ENCODE data around the gene AGPAT4.

- no peak for TF ChIP-seq EZH2 (IDR thresholded peaks at IDR 0.05; ENCODE audit: borderline replicate concordance)
- TF ChIP-seq, protein P1, sequence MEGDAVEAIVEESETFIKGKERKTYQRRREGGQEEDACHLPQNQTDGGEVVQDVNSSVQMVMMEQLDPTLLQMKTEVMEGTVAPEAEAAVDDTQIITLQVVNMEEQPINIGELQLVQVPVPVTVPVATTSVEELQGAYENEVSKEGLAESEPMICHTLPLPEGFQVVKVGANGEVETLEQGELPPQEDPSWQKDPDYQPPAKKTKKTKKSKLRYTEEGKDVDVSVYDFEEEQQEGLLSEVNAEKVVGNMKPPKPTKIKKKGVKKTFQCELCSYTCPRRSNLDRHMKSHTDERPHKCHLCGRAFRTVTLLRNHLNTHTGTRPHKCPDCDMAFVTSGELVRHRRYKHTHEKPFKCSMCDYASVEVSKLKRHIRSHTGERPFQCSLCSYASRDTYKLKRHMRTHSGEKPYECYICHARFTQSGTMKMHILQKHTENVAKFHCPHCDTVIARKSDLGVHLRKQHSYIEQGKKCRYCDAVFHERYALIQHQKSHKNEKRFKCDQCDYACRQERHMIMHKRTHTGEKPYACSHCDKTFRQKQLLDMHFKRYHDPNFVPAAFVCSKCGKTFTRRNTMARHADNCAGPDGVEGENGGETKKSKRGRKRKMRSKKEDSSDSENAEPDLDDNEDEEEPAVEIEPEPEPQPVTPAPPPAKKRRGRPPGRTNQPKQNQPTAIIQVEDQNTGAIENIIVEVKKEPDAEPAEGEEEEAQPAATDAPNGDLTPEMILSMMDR (IDR thresholded peaks at IDR 0.05; ENCODE audit: poor library complexity): no peak
These were observed 6.0 kb upstream of the AGPAT4 start for GRCh38 chr6:161279677-161280415.

Data from hepatocyte (in vitro differentiated cells).